ENCODE data around the gene C15orf40. TPM values are rescaled to one million over a fixed set of nuclear protein-coding genes. Genes with fewer than 3 reads are reported as not detected.

The C15orf40 gene
- total RNA-seq, 1 donor from 2014 or later: 25.3 TPM

GRCh38 chr15:82995076-82995475 lies 16.4 kb downstream of the C15orf40 start:
- intact Hi-C loops (cut with micrococcal nuclease): no loop called here

DNA sequence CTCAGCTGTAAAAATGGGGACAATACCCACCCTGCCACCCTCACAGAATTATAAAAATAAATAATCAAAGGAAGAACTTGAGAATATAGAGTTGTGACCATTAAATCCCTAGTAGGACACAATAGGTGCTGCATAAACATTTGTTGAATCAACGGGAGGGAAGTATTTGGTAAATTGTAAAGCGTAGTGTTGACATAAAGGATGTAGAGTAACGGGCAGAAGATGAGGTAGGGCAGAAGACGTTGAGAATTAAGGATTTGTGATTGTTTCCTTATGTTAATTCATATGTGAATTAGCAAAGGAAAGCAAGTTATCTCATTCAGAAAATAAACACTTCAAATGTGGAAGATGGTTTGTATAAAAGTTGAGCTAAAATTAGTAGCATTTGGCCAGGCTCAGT lies 18.3 kb downstream of the C15orf40 start:
- intact Hi-C loops (cut with micrococcal nuclease): no loop called here

GRCh38 chr15:82992436-82992998 lies 18.9 kb downstream of the C15orf40 start:
- intact Hi-C loops (cut with micrococcal nuclease): no loop called here

GRCh38 chr15:82986442-82986780 lies 25.0 kb downstream of the C15orf40 start:
- intact Hi-C loops (cut with micrococcal nuclease): loop anchor here (1.0 to 10.0 kb wide), 7 partner anchors 20 to 942 kb away; partner anchors contain the start of genes C15orf40, HOMER2 and MEX3B

- intact Hi-C loops (cut with micrococcal nuclease): loop anchor here (1.0 to 10.0 kb wide), 7 partner anchors 20 to 941 kb away; partner anchors contain the start of genes C15orf40, HOMER2 and MEX3B
These were observed 25.6 kb downstream of the C15orf40 start, which contains the start of gene RAMAC for GRCh38 chr15:82985688-82986441. Gene RAMAC (plus strand): TSS chr15:82986210. CDS start chr15:82989019, 2,809 bp downstream.

GRCh38 chr15:82980981-82981380 lies 30.5 kb downstream of the C15orf40 start:
- intact Hi-C loops (cut with micrococcal nuclease): loop anchor here (10.0 kb wide), 1 partner anchor 936 kb away; the partner anchor contains the start of gene MEX3B

GRCh38 chr15:82979726-82980125 lies 31.7 kb downstream of the C15orf40 start:
- intact Hi-C loops (cut with micrococcal nuclease): loop anchor here (10.0 kb wide), 1 partner anchor 935 kb away; the partner anchor contains the start of gene MEX3B

DNA sequence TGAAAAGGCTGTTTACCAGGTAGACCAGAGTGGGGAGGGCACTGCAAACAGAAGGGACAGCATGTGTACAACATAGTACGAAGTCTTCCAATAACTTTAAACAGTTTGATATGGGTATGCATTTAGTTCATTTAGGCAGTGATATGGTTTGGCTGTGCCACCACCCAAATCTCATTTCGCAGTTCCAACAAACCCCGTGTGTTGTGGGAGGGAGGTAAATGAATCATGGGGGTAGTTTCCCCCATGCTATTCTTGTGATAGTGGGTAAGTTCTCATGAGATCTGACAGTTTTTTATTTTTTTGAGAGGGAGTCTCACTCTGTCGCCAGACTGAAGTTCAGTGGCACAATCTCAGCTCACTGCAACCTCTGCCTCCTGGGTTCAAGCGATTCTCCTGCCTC lies 33.0 kb downstream of the C15orf40 start:
- intact Hi-C loops (cut with micrococcal nuclease): no loop called here

- intact Hi-C loops (cut with micrococcal nuclease): no loop called here
These were observed 34.4 kb downstream of the C15orf40 start for GRCh38 chr15:82977076-82977475.

- intact Hi-C loops (cut with micrococcal nuclease): no loop called here
These were observed 38.4 kb downstream of the C15orf40 start for GRCh38 chr15:82972990-82973389.

DNA sequence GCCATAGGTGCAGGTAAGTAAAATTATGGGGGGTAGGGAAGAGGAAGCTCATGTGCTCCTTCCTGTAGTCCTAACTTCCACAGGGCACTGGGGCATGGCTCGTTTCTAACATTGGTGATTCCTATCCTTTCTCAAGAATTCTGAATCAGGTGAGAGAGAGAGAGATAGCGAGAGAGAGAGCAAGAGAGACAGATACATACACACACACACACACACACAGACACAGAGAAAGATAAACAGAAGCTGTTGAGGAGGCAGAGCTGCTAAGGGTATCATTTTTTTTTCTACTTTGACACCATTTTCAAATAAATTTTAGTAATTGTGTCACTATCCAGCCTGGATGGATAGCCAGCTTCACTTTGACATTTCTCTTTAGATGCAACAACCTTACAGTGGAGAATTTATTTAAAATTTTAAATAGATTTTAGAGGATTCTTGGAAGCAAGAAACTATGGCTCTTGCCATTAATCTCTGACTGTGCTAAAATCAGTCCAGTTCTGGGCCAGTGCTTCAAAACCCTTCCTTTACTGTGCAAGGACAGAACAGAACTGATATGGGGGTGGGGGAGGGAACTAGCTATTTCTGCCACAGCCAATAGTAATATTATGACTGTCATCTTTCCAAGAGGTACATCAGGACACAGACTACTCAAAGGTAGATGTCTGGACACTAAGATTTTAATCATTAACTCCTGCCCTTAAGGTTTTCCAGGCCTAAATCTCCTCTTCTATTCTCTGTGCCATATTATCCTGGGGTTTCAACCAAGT lies 40.0 kb downstream of the C15orf40 start:
- intact Hi-C loops (cut with micrococcal nuclease): no loop called here

- intact Hi-C loops (cut with micrococcal nuclease): no loop called here
These were observed 40.7 kb downstream of the C15orf40 start for GRCh38 chr15:82970696-82971095.

- intact Hi-C loops (cut with micrococcal nuclease): no loop called here
These were observed 41.3 kb downstream of the C15orf40 start for GRCh38 chr15:82970078-82970686.

GRCh38 chr15:82969353-82969752 lies 42.1 kb downstream of the C15orf40 start:
- intact Hi-C loops (cut with micrococcal nuclease): no loop called here

DNA sequence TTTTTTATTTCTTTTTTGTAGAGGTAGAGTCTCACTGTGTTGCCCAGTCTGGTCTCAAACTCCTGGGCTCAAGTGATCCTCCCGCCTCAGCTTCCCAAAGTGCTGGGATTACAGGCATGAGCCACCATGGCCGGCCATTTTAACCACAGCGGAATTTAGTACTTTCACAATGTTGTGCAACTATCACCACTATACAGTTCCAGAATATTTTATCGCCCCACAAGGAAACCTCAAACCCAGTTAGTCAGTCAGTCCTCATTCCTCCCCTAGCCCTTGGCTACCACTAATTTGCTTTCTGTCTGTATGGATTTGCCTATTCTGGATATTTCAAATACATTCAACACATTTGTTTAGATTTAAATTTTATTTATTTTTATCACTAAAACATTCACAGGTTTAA lies 43.4 kb downstream of the C15orf40 start:
- intact Hi-C loops (cut with micrococcal nuclease): no loop called here

GRCh38 chr15:82966671-82967071 lies 44.8 kb downstream of the C15orf40 start:
- intact Hi-C loops (cut with micrococcal nuclease): loop anchor here (1.0 kb wide), 1 partner anchor 20 kb away; the partner anchor contains the start of gene RAMAC

- intact Hi-C loops (cut with micrococcal nuclease): no loop called here
These were observed 46.5 kb downstream of the C15orf40 start for GRCh38 chr15:82964890-82965289.

DNA sequence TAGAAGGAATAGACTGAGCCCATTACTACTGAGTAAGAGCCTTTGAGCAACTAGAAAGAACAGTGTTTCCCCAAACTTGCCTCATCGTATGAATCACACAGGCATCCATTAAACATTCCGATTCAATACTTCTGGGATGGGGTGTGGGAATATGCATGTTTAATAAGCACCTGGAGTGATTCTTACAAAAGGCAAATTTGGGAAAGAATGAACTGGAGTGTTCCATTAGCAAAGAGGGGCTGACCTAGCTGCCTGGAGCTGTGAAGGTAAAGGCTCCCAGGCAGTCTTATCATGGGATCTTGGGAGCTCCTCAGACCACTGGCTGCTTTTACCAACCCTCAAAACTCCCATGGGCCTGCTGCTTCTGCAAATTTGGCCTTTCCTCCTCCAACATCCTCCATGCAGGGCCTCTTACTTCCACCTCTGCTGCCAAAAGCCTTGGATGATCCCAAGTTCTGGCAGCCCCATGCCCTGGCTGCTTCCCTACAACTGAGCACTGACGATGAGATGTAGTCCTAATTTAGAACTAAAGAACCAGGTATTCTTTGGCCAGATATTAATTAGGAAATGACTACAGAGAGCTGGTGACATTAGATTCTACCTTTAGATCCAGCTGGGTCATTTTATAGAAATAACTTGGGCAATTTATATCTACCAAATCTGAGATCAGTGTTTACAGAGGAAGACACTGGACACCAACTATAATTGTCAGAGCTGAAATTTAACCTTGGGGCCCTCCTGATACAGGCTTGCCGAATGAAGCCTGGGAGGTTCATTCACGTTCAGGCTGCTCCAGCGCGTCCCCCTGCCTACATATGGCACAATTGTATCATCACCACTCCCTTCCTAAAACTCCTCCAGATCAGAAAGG lies 47.7 kb downstream of the C15orf40 start:
- intact Hi-C loops (cut with micrococcal nuclease): no loop called here

- intact Hi-C loops (cut with micrococcal nuclease): no loop called here
These were observed 50.7 kb downstream of the C15orf40 start for GRCh38 chr15:82960766-82961165.

DNA sequence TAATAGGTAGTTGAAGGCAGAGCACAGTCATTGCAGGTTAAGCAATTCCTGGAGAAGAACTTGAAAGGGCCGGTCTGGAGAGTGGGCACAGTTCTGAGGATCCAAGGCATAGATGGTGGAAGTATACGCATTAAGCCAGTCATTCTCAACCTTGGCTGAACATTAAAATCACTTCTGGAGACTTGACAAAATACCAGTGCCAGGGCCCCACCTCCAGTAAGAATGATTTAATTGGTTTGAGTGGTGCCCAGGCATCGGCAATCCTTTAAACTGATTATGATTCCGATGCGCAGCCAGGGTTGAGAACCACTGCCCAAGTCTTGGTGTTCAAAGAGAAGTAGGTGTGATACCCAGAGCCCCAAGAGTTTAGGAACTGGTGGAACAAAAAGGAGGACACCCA lies 52.0 kb downstream of the C15orf40 start:
- intact Hi-C loops (cut with micrococcal nuclease): no loop called here
